Panc1 (cell line): ENCODE results near the gene TFDP2. TPM values are rescaled to one million over a fixed set of nuclear protein-coding genes. Genes with fewer than 3 reads are reported as not detected.

Source experiments
- ATAC-seq: fragments of 200-7000 bp; cut with Tn5 transposase; 2 replicates; pipeline ENCODE4 v1.9.1; 2020; ENCODE audit warnings: mild to moderate bottlenecking, moderate library complexity
- BruUV-seq: library from RNA; stranded (reverse); fragments of 400-500 nt; replicated peaks from 2 replicates; lab custom pipeline; 2021; lab: Mats Ljungman, UMichigan
- CTCF ChIA-PET: fragments of 300-600 bp; sonication (Branson Sonifier 250); formaldehyde crosslinking; loops from one replicate; lab custom pipeline; 2022; ENCODE audit warnings: antibody characterized with exemption; lab: Charles Lee
- POLR2A ChIA-PET: fragments of 300-600 bp; sonication (Branson Sonifier 250); formaldehyde crosslinking; loops from one replicate; lab custom pipeline; 2022; ENCODE audit warnings: antibody characterized with exemption; lab: Charles Lee
- DNase-seq: peaks from one replicate; pipeline ENCODE4 v3.0.0-alpha.2; 2010; ENCODE audit warnings: low read depth, low spot score
- H3K27ac ChIP-seq: 2 replicates; pipeline ENCODE4 v1.5.1; 2011; ENCODE audit warnings: mild to moderate bottlenecking, low read length, inconsistent platforms
- H3K27me3 ChIP-seq: fragments of 200-500 bp; sonication (Bioruptor generic); 2 replicates; pipeline ENCODE4 v1.6.0; 2014; ENCODE audit warnings: low read length, inconsistent platforms; ENCODE audit not compliant: control insufficient read depth, insufficient read depth
- H3K36me3 ChIP-seq: fragments of 200-500 bp; sonication (Bioruptor generic); 2 replicates; pipeline ENCODE4 v1.5.1; 2014; ENCODE audit warnings: inconsistent platforms, mild to moderate bottlenecking, low read length, moderate library complexity; ENCODE audit not compliant: control insufficient read depth, insufficient read depth
- H3K4me1 ChIP-seq: 2 replicates; pipeline ENCODE4 v1.5.1; 2011; ENCODE audit warnings: inconsistent platforms, mild to moderate bottlenecking, low read length, moderate library complexity; ENCODE audit not compliant: control insufficient read depth, insufficient read depth
- H3K4me3 ChIP-seq, 2 experiments: 2 replicates each; pipeline ENCODE4 v1.5.1; 2011 to 2012; ENCODE audit warnings: low read depth in 2 of 2, low read length in 2 of 2, mild to moderate bottlenecking in 2 of 2, inconsistent platforms in 1 of 2, moderate library complexity in 1 of 2
- H3K9me3 ChIP-seq: fragments of 200-500 bp; sonication (Bioruptor generic); 2 replicates; pipeline ENCODE4 v1.5.1; 2014; ENCODE audit warnings: low read depth, mild to moderate bottlenecking, inconsistent platforms, low read length, moderate library complexity; ENCODE audit not compliant: control insufficient read depth, insufficient read depth
- POLR2AphosphoS5 ChIP-seq: IDR thresholded peaks from 2 replicates; pipeline ENCODE4 v1.6.1; 2012; ENCODE audit warnings: mild to moderate bottlenecking, low read depth, low read length, moderate library complexity
- SIN3A ChIP-seq: IDR thresholded peaks from 2 replicates; pipeline ENCODE4 v1.6.1; 2012; ENCODE audit warnings: low read depth, mild to moderate bottlenecking, low read length, moderate library complexity, borderline replicate concordance; ENCODE audit not compliant: insufficient read depth
- TCF7L2 ChIP-seq: IDR thresholded peaks from 2 replicates; pipeline ENCODE4 v1.6.1; 2011; ENCODE audit warnings: mild to moderate bottlenecking, low read depth, low read length, inconsistent platforms
- in situ Hi-C: cut with HindIII; loops from 2 replicates; pipeline ENCODE4 v1.10.0; 2016; ENCODE audit warnings: low sequenced_read_pairs, low pct_unique_long_range_greater_than_20kb
- intact Hi-C: fragments of 100-400 bp; cut with micrococcal nuclease; formaldehyde crosslinking; loops from one replicate; pipeline ENCODE4 v1.10.0; 2022; ENCODE audit not compliant: unreplicated experiment
- total RNA-seq: library from RNA; stranded (reverse); gene quantifications from one replicate; pipeline ENCODE4 v1.2.1, GENCODE V29; 2021; ENCODE audit not compliant: unreplicated experiment
- TF ChIP-seq, protein P1 (sequence below): fragments of 450-650 bp; IDR thresholded peaks from 2 replicates; pipeline ENCODE4 v1.5.1; 2017; ENCODE audit warnings: mild to moderate bottlenecking
- TF ChIP-seq, protein P2 (sequence below), 2 experiments: IDR thresholded peaks; 2 replicates each; pipeline ENCODE4 v1.6.1; 2011 to 2012; ENCODE audit warnings: low read depth in 2 of 2, control low read depth in 1 of 2, low read length in 1 of 2, mild to moderate bottlenecking in 1 of 2, moderate library complexity in 1 of 2; ENCODE audit not compliant: insufficient read depth in 1 of 2

TFDP2 gene
- total RNA-seq, 1 experiment from 2014 or later, result 66.3 TPM

DNA sequence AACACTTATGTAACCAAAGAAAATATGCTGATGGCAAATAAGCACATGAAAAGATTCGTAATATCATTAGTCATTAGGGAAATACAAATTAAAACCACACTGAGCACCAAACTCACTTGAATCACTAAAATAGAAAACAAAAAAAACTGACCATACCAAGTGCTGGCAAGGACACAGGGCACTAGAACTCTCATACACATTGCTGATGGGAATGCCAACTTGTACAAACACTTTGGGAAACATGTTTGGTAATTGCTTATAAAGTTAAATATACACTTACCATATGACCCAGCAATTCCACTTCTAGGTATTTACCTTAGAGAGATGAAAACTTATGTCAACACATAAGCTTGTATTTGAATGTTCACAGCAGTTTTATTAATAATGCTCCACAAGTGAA lies 95.5 kb downstream of the TFDP2 start:
- no peaks in the 10 kb centered on the region for H3K9me3 ChIP-seq
- ChIA-PET CTCF (no interaction called here), POLR2A (no interaction called here)
- H3K4me1 ChIP-seq, result no peaks in the 10 kb centered on the region
- intact Hi-C loops (no loop called here), in situ Hi-C loops (no loop called here)
- no peak for DNase-seq
- no peak overlapping the region for H3K4me3 ChIP-seq
- TF ChIP-seq SIN3A, result no peak
- TF ChIP-seq, protein P1, sequence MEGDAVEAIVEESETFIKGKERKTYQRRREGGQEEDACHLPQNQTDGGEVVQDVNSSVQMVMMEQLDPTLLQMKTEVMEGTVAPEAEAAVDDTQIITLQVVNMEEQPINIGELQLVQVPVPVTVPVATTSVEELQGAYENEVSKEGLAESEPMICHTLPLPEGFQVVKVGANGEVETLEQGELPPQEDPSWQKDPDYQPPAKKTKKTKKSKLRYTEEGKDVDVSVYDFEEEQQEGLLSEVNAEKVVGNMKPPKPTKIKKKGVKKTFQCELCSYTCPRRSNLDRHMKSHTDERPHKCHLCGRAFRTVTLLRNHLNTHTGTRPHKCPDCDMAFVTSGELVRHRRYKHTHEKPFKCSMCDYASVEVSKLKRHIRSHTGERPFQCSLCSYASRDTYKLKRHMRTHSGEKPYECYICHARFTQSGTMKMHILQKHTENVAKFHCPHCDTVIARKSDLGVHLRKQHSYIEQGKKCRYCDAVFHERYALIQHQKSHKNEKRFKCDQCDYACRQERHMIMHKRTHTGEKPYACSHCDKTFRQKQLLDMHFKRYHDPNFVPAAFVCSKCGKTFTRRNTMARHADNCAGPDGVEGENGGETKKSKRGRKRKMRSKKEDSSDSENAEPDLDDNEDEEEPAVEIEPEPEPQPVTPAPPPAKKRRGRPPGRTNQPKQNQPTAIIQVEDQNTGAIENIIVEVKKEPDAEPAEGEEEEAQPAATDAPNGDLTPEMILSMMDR, result no peak
- TF ChIP-seq, protein P2, sequence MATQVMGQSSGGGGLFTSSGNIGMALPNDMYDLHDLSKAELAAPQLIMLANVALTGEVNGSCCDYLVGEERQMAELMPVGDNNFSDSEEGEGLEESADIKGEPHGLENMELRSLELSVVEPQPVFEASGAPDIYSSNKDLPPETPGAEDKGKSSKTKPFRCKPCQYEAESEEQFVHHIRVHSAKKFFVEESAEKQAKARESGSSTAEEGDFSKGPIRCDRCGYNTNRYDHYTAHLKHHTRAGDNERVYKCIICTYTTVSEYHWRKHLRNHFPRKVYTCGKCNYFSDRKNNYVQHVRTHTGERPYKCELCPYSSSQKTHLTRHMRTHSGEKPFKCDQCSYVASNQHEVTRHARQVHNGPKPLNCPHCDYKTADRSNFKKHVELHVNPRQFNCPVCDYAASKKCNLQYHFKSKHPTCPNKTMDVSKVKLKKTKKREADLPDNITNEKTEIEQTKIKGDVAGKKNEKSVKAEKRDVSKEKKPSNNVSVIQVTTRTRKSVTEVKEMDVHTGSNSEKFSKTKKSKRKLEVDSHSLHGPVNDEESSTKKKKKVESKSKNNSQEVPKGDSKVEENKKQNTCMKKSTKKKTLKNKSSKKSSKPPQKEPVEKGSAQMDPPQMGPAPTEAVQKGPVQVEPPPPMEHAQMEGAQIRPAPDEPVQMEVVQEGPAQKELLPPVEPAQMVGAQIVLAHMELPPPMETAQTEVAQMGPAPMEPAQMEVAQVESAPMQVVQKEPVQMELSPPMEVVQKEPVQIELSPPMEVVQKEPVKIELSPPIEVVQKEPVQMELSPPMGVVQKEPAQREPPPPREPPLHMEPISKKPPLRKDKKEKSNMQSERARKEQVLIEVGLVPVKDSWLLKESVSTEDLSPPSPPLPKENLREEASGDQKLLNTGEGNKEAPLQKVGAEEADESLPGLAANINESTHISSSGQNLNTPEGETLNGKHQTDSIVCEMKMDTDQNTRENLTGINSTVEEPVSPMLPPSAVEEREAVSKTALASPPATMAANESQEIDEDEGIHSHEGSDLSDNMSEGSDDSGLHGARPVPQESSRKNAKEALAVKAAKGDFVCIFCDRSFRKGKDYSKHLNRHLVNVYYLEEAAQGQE (IDR thresholded peaks at IDR 0.05; ENCODE audit: insufficient read depth in 1 of 2, low read depth in 2 of 2, low read length in 1 of 2), result no peak
- TF ChIP-seq POLR2AphosphoS5, result no peak
- TF ChIP-seq TCF7L2, result no peak
- BruUV-seq, result no TSS peak
- no peak for ATAC-seq
- H3K36me3 ChIP-seq, result no peaks in the 10 kb centered on the region
- no peak overlapping the region for H3K27ac ChIP-seq
- no peaks in the 10 kb centered on the region for H3K27me3 ChIP-seq

DNA sequence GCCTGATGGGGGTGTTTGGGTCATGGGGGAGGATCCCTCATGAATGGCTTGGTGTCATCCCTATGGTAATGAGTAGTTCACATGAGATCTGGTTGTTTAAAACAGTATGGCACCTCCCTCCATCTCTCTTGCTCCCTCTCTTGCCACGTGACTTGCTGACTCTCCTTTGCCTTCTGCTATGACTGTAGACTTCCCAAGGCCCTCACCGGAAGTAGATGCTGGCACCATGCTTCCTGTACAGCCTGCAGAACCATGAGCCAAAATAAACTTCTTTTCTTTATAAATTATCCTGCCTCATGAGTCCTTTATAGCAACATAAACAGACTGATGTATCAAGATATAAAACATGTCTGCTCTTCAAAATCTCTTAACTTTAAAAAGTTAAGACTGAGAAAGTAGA lies 96.1 kb downstream of the TFDP2 start:
- TF ChIP-seq POLR2AphosphoS5, result no peak
- no peak for TF ChIP-seq SIN3A
- TF ChIP-seq, protein P1, result no peak
- TF ChIP-seq TCF7L2, result no peak
- TF ChIP-seq, protein P2 (IDR thresholded peaks at IDR 0.05; ENCODE audit: insufficient read depth in 1 of 2, low read depth in 2 of 2, low read length in 1 of 2), result no peak
- CTCF ChIA-PET, result no interaction called here
- POLR2A ChIA-PET, result no interaction called here
- Histone ChIP-seq H3K4me3 (no peak overlapping the region), H3K27ac (no peak overlapping the region), H3K36me3 (no peaks in the 10 kb centered on the region), H3K9me3 (no peaks in the 10 kb centered on the region), H3K27me3 (no peaks in the 10 kb centered on the region), H3K4me1 (no peaks in the 10 kb centered on the region)
- DNase-seq, result no peak
- intact Hi-C loops, result no loop called here
- in situ Hi-C loops, result no loop called here
- BruUV-seq, result no TSS peak
- ATAC-seq, result no peak
